NOMO-1 (cell line): Measurements from ENCODE around the gene OR52N4.
"Not testable (repeated sequence)": the region's sequence is repeated elsewhere in the genome, so short reads cannot be mapped to it uniquely, and the experiment has no call there.

Experiments used
- DNase-seq, 2 experiments: peaks; one replicate each; lab custom pipeline; 2025; ENCODE audit not compliant: unreplicated experiment in 2 of 2; lab: John Stamatoyannopoulos, UW

OR52N4 gene

GRCh38 chr11:5753943-5754342, at the start of gene OR52N4:
Gene OR52N4 (plus strand): TSS chr11:5754243. CDS start chr11:5754741, 498 bp downstream.
- no peak for DNase-seq

- no peak for DNase-seq
Observed at GRCh38 chr11:5705688-5706087, 48.4 kb upstream of the OR52N4 start.

- peak in 1 of 2 experiments; percentile 2 for DNase-seq
Observed at GRCh38 chr11:5712507-5712906, 41.5 kb upstream of the OR52N4 start.

- no peak for DNase-seq
Observed at GRCh38 chr11:5713695-5714094, 40.3 kb upstream of the OR52N4 start.

- DNase-seq: not testable (repeated sequence)
Observed at GRCh38 chr11:5716518-5716917, 37.5 kb upstream of the OR52N4 start.

GRCh38 chr11:5719703-5720495, 34.1 kb upstream of the OR52N4 start:
- DNase-seq: no peak

- no peak for DNase-seq
Observed at GRCh38 chr11:5722622-5723021, 31.4 kb upstream of the OR52N4 start.

GRCh38 chr11:5726351-5726750, 27.7 kb upstream of the OR52N4 start:
- DNase-seq: no peak

- no peak for DNase-seq
Observed at GRCh38 chr11:5727691-5728090, 26.4 kb upstream of the OR52N4 start.

- DNase-seq: no peak
Observed at GRCh38 chr11:5736396-5736795, 17.6 kb upstream of the OR52N4 start, which contains the start of gene OR56B1. Gene OR56B1 (plus strand): TSS chr11:5736448. CDS start chr11:5736517, 69 bp downstream.

GRCh38 chr11:5737091-5737490, 17.0 kb upstream of the OR52N4 start:
- DNase-seq: no peak

- no peak for DNase-seq
Observed at GRCh38 chr11:5737670-5738392, 16.2 kb upstream of the OR52N4 start.

GRCh38 chr11:5738431-5738830, 15.6 kb upstream of the OR52N4 start:
- no peak for DNase-seq

GRCh38 chr11:5746614-5747013, 7.4 kb upstream of the OR52N4 start:
- DNase-seq: no peak

- no peak for DNase-seq
Observed at GRCh38 chr11:5749836-5750235, 4.2 kb upstream of the OR52N4 start.

- DNase-seq: no peak
Observed at GRCh38 chr11:5767056-5767455, 13.0 kb downstream of the OR52N4 start.

GRCh38 chr11:5783255-5783654, 29.2 kb downstream of the OR52N4 start, which contains the start of gene OR52N5:
Gene OR52N5 (minus strand): TSS chr11:5783355. CDS start chr11:5778634, 4,721 bp downstream.
- DNase-seq: no peak

GRCh38 chr11:5791165-5791564, 37.1 kb downstream of the OR52N4 start, which contains the start of gene OR52N1:
Gene OR52N1 (minus strand): TSS chr11:5791265. CDS start chr11:5788816, 2,449 bp downstream.
- DNase-seq: no peak

- DNase-seq: no peak
Observed at GRCh38 chr11:5796541-5796940, 42.5 kb downstream of the OR52N4 start.

GRCh38 chr11:5803982-5804381, 49.9 kb downstream of the OR52N4 start:
- no peak for DNase-seq
